A673 (cell line): ENCODE data around the gene STK33. TPM values are rescaled to one million over a fixed set of nuclear protein-coding genes. Genes with fewer than 3 reads are reported as not detected.

ENCODE experiments used
- BruUV-seq: library from RNA; stranded (reverse); fragments of 400-500 nt; replicated peaks from 2 replicates; lab custom pipeline; 2021; lab: Mats Ljungman, UMichigan
- CTCF ChIA-PET: fragments of 300-600 bp; sonication (Branson Sonifier 250); formaldehyde crosslinking; loops from one replicate; lab custom pipeline; 2022; ENCODE audit warnings: antibody characterized with exemption; lab: Charles Lee
- POLR2A ChIA-PET: fragments of 300-600 bp; sonication (Branson Sonifier 250); formaldehyde crosslinking; loops from one replicate; lab custom pipeline; 2022; ENCODE audit warnings: antibody characterized with exemption; ENCODE audit not compliant: low non-redundant PET; lab: Charles Lee
- DNase-seq: peaks from one replicate; pipeline ENCODE4 v3.0.0-alpha.2; 2015; ENCODE audit warnings: low spot score
- H3K27ac ChIP-seq: fragments of 200-600 bp; sonication (generic); 2 replicates; pipeline ENCODE4 v1.5.1; 2016; ENCODE audit warnings: mixed run types, low read depth, mild to moderate bottlenecking, mixed read lengths, antibody characterized with exemption, low read length; ENCODE audit not compliant: poor library complexity, severe bottlenecking
- H3K27me3 ChIP-seq: fragments of 200-600 bp; sonication (generic); replicated peaks from 2 replicates; pipeline ENCODE4 v1.6.1; 2017; ENCODE audit warnings: mixed run types, low read depth, mild to moderate bottlenecking, mixed read lengths, antibody characterized with exemption, low read length; ENCODE audit not compliant: insufficient read depth, poor library complexity
- H3K36me3 ChIP-seq: fragments of 200-600 bp; sonication (generic); 2 replicates; pipeline ENCODE4 v1.6.1; 2016; ENCODE audit warnings: mixed run types, mild to moderate bottlenecking, mixed read lengths, antibody characterized with exemption, low read length; ENCODE audit not compliant: insufficient read depth, poor library complexity, severe bottlenecking
- H3K4me1 ChIP-seq: fragments of 200-600 bp; sonication (generic); 2 replicates; pipeline ENCODE4 v1.6.1; 2017; ENCODE audit warnings: mixed run types, mild to moderate bottlenecking, mixed read lengths, antibody characterized with exemption, low read length; ENCODE audit not compliant: insufficient read depth, poor library complexity, severe bottlenecking
- H3K4me3 ChIP-seq: fragments of 200-600 bp; sonication (generic); 2 replicates; pipeline ENCODE4 v1.5.1; 2016; ENCODE audit warnings: low read depth, mixed run types, mild to moderate bottlenecking, mixed read lengths, low read length; ENCODE audit not compliant: poor library complexity, severe bottlenecking
- H3K9me3 ChIP-seq: fragments of 200-600 bp; sonication (generic); 2 replicates; pipeline ENCODE4 v1.6.1; 2016; ENCODE audit warnings: mixed run types, low read depth, mild to moderate bottlenecking, mixed read lengths, antibody characterized with exemption, low read length; ENCODE audit not compliant: poor library complexity, severe bottlenecking
- EZH2 ChIP-seq: fragments of 200-600 bp; sonication (generic); IDR thresholded peaks from 2 replicates; pipeline ENCODE4 v1.6.1; 2017; ENCODE audit warnings: borderline replicate concordance, low read depth, mild to moderate bottlenecking, mixed read lengths, antibody characterized with exemption, low read length; ENCODE audit not compliant: poor library complexity, severe bottlenecking
- intact Hi-C: fragments of 100-400 bp; cut with micrococcal nuclease; formaldehyde crosslinking; loops from one replicate; pipeline ENCODE4 v1.10.0; 2022; ENCODE audit not compliant: unreplicated experiment
- total RNA-seq: library from RNA; stranded (reverse); gene quantifications from 2 replicates; pipeline ENCODE4 v1.2.3, GENCODE V29; 2021
- TF ChIP-seq, protein P1 (sequence below): fragments of 300-800, 200-600 bp; sonication (generic); conservative IDR thresholded peaks from 2 replicates; pipeline ENCODE4 v1.5.1; 2017; ENCODE audit warnings: low read depth, mild to moderate bottlenecking, antibody characterized with exemption, low read length, moderate library complexity, mixed read lengths

The STK33 gene
- total RNA-seq, 1 experiment from 2014 or later, result not detected

GRCh38 chr11:8361206-8361605 is 232.8 kb downstream of the STK33 start:
- DNase-seq, result no peak
- ChIA-PET CTCF (no interaction called here), POLR2A (no interaction called here)
- H3K4me1 ChIP-seq, result no peaks in the 10 kb centered on the region
- no peak overlapping the region for H3K4me3 ChIP-seq
- H3K9me3 ChIP-seq, result no peaks in the 10 kb centered on the region
- H3K27me3 ChIP-seq, result peaks cover 54% of the 10 kb centered on the region
- TF ChIP-seq EZH2, result no peak
- TF ChIP-seq, protein P1, sequence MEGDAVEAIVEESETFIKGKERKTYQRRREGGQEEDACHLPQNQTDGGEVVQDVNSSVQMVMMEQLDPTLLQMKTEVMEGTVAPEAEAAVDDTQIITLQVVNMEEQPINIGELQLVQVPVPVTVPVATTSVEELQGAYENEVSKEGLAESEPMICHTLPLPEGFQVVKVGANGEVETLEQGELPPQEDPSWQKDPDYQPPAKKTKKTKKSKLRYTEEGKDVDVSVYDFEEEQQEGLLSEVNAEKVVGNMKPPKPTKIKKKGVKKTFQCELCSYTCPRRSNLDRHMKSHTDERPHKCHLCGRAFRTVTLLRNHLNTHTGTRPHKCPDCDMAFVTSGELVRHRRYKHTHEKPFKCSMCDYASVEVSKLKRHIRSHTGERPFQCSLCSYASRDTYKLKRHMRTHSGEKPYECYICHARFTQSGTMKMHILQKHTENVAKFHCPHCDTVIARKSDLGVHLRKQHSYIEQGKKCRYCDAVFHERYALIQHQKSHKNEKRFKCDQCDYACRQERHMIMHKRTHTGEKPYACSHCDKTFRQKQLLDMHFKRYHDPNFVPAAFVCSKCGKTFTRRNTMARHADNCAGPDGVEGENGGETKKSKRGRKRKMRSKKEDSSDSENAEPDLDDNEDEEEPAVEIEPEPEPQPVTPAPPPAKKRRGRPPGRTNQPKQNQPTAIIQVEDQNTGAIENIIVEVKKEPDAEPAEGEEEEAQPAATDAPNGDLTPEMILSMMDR, result no peak
- BruUV-seq, result no TSS peak
- no peaks in the 10 kb centered on the region for H3K36me3 ChIP-seq
- H3K27ac ChIP-seq, result no peak overlapping the region
- intact Hi-C loops, result no loop called here

DNA sequence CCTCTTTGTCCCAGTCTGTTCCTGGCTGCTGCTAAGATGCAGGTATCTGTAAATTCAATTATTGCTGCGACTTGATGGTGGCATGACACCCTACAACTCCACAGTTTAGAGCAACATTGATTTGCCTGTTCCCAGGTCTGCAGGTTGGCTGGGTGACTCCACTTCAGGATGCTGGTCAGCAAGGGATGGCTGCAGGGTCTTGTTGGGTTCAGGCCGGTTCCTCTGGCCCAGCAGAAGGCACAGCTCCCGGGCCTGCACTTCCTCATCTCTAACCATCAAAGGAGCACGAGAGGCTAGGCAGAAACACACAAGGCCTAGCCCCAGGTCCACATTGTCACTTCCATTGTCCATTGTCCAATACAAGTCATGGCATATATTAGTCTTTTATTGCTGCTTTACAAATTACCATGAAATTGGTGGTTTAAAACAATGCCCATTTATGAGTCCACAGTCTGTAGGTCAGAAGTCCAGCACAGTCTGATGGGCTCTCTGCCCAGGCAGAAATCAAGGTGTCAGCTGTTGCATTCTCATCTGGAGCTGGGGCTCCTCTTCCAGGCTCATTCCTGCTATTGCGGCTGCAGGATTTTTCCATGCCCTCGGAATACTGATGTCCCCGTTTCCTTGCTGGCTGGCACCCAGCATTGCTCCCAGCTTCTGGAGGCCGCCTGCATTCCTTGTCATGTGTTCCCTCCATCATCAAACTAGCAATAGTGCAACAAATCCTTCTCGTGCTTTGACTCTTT is 233.8 kb downstream of the STK33 start:
- Histone ChIP-seq H3K36me3 (no peaks in the 10 kb centered on the region), H3K9me3 (no peaks in the 10 kb centered on the region), H3K4me1 (no peaks in the 10 kb centered on the region), H3K4me3 (no peak overlapping the region), H3K27ac (no peak overlapping the region), H3K27me3 (peaks cover 64% of the 10 kb centered on the region)
- DNase-seq, result no peak
- no peak for TF ChIP-seq EZH2
- TF ChIP-seq, protein P1, result no peak
- POLR2A ChIA-PET, result no interaction called here
- intact Hi-C loops, result no loop called here
- CTCF ChIA-PET, result no interaction called here
- no TSS peak for BruUV-seq

- DNase-seq, result no peak
- intact Hi-C loops, result no loop called here
- no TSS peak for BruUV-seq
- no peak overlapping the region for H3K27ac ChIP-seq
- H3K9me3 ChIP-seq, result no peaks in the 10 kb centered on the region
- no peak overlapping the region for H3K4me3 ChIP-seq
- no peak for TF ChIP-seq EZH2
- TF ChIP-seq, protein P1, result no peak
- peaks cover 71% of the 10 kb centered on the region for H3K27me3 ChIP-seq
- POLR2A ChIA-PET, result no interaction called here
- no peaks in the 10 kb centered on the region for H3K4me1 ChIP-seq
- H3K36me3 ChIP-seq, result no peaks in the 10 kb centered on the region
- CTCF ChIA-PET, result no interaction called here
Observed at GRCh38 chr11:8359521-8359920, 234.5 kb downstream of the STK33 start.
